Measurements from ENCODE around the gene DUS2. TPM values are rescaled to one million over a fixed set of nuclear protein-coding genes. Genes with fewer than 3 reads are reported as not detected.
A peak's percentile ranks its signal among the peaks of the same experiment; 100 is the strongest.

The DUS2 gene
- total and polyA plus RNA-seq, 7 donors, result 3.4 to 15.1 (median 9.5) TPM

DNA sequence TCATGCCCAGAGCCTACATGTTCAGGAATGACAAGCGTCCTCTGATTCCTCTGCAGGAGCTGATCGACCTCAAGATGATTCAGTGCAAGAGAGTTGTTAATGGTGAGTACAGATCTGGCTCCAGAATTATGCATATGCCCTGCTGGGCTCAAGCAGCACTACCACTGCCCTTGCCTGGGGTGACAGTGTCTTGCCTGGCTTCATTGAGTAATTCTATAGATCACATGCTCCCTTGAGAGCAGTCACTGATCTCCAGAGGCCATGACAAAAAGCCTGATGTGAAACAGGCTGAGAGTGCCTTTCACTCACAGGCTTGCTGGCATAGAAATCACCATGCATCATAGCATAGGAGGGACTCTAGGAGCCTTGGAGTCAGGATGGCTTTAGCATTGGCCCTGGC lies 26.4 kb downstream of the DUS2 start:
- TF ChIP-seq, protein P1, sequence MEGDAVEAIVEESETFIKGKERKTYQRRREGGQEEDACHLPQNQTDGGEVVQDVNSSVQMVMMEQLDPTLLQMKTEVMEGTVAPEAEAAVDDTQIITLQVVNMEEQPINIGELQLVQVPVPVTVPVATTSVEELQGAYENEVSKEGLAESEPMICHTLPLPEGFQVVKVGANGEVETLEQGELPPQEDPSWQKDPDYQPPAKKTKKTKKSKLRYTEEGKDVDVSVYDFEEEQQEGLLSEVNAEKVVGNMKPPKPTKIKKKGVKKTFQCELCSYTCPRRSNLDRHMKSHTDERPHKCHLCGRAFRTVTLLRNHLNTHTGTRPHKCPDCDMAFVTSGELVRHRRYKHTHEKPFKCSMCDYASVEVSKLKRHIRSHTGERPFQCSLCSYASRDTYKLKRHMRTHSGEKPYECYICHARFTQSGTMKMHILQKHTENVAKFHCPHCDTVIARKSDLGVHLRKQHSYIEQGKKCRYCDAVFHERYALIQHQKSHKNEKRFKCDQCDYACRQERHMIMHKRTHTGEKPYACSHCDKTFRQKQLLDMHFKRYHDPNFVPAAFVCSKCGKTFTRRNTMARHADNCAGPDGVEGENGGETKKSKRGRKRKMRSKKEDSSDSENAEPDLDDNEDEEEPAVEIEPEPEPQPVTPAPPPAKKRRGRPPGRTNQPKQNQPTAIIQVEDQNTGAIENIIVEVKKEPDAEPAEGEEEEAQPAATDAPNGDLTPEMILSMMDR (IDR thresholded peaks at IDR 0.05), result no peak
- WGBS, 3 donors, result 92 to 100% (median 95%) methylated on average over 2 of the region's 2 CpGs
- no peak overlapping the region for H3K4me3 ChIP-seq
- H3K27ac ChIP-seq, result no peak overlapping the region
- ATAC-seq (no peak), DNase-seq (no peak)
- no peaks in the 10 kb centered on the region for H3K27me3 ChIP-seq (ENCODE audit: insufficient read depth in 3 of 3, low read length in 2 of 3)
- no peaks in the 10 kb centered on the region for H3K9me3 ChIP-seq
- H3K36me3 ChIP-seq (ENCODE audit: insufficient read depth in 1 of 2, low read depth in 1 of 2), result peaks cover 0 to 45% of the 10 kb centered on the region in 2 donors
- H3K4me1 ChIP-seq, result no peaks in the 10 kb centered on the region
- intact Hi-C loops (cut with DNase I), result loop anchor here (10.0 kb wide), 2 partner anchors 355 to 375 kb away; no protein-coding TSS in a partner anchor

DNA sequence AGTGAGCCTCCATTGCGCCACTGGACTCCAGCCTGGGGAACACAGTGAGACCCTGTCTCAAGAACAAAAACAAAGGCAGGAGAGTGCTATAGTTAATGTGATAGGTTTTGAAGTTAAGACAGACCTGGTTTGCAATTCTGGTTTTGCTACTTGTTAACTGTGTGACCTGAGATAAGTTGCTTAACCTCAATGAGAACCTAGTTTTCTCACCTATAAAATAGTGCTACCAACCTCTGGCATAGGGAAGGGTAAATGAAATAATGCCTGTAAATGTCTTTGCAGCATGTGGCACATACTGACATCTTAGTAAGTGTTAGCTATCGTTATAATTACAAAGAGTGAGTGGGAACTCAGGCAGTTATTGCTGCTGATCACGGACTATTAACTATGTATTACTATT lies 32.3 kb downstream of the DUS2 start:
- intact Hi-C loops (cut with DNase I), result loop anchor here in 1 of 2 donors (2.0 kb wide), 1 partner anchor 39 kb away; no protein-coding TSS in a partner anchor
- H3K9me3 ChIP-seq, result no peaks in the 10 kb centered on the region
- no peak for DNase-seq
- H3K36me3 ChIP-seq (ENCODE audit: insufficient read depth in 1 of 2, low read depth in 1 of 2), result peaks cover 0 to 54% of the 10 kb centered on the region in 2 donors
- no peaks in the 10 kb centered on the region for H3K4me1 ChIP-seq
- ATAC-seq, result no peak
- H3K4me3 ChIP-seq, result no peak overlapping the region
- H3K27me3 ChIP-seq (ENCODE audit: insufficient read depth in 3 of 3, low read length in 2 of 3), result no peaks in the 10 kb centered on the region
- 91 to 94% (median 94%) methylated on average over 3 of the region's 3 CpGs for WGBS, 3 donors
- TF ChIP-seq, protein P1 (IDR thresholded peaks at IDR 0.05), result no peak
- no peak overlapping the region for H3K27ac ChIP-seq

GRCh38 chr16:68059804-68060203 lies 36.7 kb downstream of the DUS2 start:
- peaks cover 13% of the 10 kb centered on the region for H3K4me1 ChIP-seq
- H3K9me3 ChIP-seq, result no peaks in the 10 kb centered on the region
- intact Hi-C loops (cut with DNase I), result loop anchor here (5.0 kb wide), 1 partner anchor 68 kb away; no protein-coding TSS in a partner anchor
- H3K27ac ChIP-seq, result no peak overlapping the region
- ATAC-seq (no peak), DNase-seq (no peak)
- no peak overlapping the region for H3K4me3 ChIP-seq
- TF ChIP-seq, protein P1 (IDR thresholded peaks at IDR 0.05), result no peak
- H3K36me3 ChIP-seq (ENCODE audit: insufficient read depth in 1 of 2, low read depth in 1 of 2), result peaks cover 6 to 37% of the 10 kb centered on the region in 2 donors
- no peaks in the 10 kb centered on the region for H3K27me3 ChIP-seq (ENCODE audit: insufficient read depth in 3 of 3, low read length in 2 of 3)

DNA sequence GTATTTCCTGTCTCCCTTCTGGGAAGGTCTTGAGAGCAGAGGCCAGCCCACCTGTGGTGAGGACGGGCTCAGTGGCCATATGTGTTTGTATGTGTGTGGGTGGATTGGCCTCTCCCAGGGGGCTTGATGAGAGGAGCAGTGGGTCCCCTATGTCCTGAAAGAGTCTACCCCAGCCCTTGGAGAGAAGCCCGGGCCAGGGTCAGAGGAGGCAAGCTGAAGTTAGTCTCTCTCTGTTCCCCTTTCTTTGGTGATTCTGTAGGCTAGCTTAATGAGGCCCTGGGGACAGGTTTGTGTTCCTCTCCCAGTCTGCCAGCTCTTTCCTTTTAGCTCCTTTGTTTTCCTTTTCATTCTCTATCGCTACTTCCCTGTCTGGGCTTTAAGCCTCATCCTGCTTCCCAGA lies 38.3 kb downstream of the DUS2 start:
- 74 to 82% (median 74%) methylated on average over 3 of the region's 3 CpGs for WGBS, 3 donors
- Histone ChIP-seq H3K27me3 (ENCODE audit: insufficient read depth in 3 of 3, low read length in 2 of 3) (no peaks in the 10 kb centered on the region), H3K4me1 (peaks cover 28% of the 10 kb centered on the region), H3K9me3 (no peaks in the 10 kb centered on the region), H3K4me3 (no peak overlapping the region), H3K36me3 (ENCODE audit: insufficient read depth in 1 of 2, low read depth in 1 of 2) (peaks cover 6 to 34% of the 10 kb centered on the region in 2 donors), H3K27ac (no peak overlapping the region)
- intact Hi-C loops (cut with DNase I), result loop anchor here (5.0 kb wide), 1 partner anchor 69 kb away; no protein-coding TSS in a partner anchor
- DNase-seq (no peak), ATAC-seq (no peak)
- TF ChIP-seq, protein P1 (IDR thresholded peaks at IDR 0.05), result no peak

GRCh38 chr16:68062910-68063393 lies 39.9 kb downstream of the DUS2 start:
- Histone ChIP-seq H3K27ac (peak overlapping the region; percentile 92), H3K4me3 (no peak overlapping the region), H3K36me3 (ENCODE audit: insufficient read depth in 1 of 2, low read depth in 1 of 2) (peaks cover 6 to 25% of the 10 kb centered on the region in 2 donors), H3K9me3 (no peaks in the 10 kb centered on the region), H3K4me1 (peaks cover 34% of the 10 kb centered on the region), H3K27me3 (ENCODE audit: insufficient read depth in 3 of 3, low read length in 2 of 3) (no peaks in the 10 kb centered on the region)
- 87 to 94% (median 92%) methylated on average over 4 of the region's 4 CpGs for WGBS, 3 donors
- no peak for ATAC-seq
- no peak for DNase-seq
- intact Hi-C loops (cut with DNase I), result loop anchor here (5.0 kb wide), 1 partner anchor 71 kb away; no protein-coding TSS in a partner anchor
- TF ChIP-seq, protein P1 (IDR thresholded peaks at IDR 0.05), result no peak

All from psoas muscle (tissue), 8 donors.